GM20431 (cell line): ENCODE data around the gene JAML.

Experiments
- in situ Hi-C: fragments of 300-500 bp; cut with MseI, MboI; formaldehyde crosslinking; loops from one replicate; pipeline ENCODE4 v1.15.0; 2020; ENCODE audit warnings: low sequenced_read_pairs; ENCODE audit not compliant: unreplicated experiment

Gene JAML

DNA sequence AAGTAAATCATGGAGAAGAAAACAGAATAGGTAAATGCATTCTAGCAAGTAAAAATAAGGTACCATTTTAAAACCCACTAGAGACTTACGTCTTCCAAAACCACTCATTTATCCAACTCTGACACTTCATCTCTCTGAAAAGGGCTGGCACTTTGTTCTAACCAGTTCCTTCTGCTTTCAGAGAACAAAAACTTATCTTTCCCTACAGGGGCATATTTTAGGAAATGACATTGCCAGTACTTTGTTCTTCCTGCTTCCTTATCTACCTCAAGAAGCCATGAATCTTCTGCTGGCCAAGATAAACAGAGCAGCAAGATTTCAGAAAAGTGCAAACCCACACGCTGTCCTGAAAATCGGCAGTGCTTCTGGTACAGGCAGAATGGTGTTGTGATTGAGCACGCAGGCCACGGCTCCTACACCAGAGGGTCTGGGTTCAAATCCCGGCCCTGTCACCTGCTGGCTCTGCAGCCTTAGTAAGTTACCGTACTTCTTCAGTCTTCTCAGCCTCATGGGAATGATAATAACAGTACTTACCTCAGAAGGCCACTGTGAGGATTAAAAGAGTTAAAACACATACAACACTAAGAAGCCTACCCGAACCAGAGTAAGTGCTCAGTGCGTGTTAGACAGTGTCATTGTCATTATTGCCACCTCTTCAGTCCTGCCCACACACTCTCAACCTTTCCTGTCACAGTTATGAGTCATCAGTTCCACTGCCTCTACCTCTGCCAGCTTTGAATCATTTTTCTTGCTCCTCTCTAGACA, 16.4 kb upstream of the JAML start:
- in situ Hi-C loops: no loop called here

DNA sequence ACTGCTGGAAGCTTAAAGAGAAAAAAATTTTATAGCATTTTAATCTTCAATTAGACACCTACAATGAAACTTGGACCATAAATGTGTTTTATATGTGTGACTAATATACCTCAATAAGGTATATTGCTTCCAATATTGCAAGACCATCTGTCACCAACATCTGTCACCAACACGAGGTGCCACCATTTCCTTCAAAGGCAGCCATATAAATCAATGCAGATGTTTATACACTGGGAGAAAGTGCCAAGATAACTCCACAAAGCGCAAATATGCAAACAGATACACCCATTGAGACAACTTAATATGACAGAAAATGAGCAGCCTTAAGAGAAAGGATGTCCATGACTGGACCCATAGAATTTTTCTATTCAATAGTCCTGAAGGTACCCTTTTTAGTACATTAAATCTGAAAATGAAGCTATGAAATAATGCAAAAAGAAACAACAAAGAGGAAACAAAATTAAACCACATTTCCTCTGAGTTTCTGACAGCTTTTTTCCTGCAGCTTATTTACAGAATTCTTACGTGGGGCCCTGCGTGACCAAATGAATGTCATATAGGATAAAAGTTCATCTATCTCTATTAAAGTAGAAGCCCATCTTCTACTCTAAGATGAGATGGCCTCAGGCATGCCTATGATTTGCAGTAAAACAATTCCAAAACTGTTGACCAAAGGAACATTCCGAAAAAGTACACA, 14.8 kb upstream of the JAML start:
- in situ Hi-C loops: no loop called here

DNA sequence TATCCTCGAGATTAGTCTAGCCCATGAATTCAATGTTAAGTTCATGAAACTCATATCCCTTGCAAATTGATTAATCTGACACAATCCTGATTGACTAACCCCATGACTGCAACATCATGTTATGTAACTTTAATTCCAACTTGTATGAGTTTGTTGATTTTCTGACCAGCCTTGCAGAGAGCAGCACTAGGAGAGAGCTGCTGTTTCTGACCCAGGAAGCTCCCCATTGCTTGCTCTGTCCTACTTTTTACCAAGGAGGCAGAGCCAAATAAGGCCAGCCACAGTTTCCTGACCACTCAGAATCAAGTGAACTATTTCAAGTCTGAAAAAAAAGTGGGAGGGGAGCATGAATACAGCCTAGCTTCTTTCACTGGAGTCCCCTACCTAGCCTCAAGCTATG, 14.1 kb upstream of the JAML start:
- in situ Hi-C loops: no loop called here

DNA sequence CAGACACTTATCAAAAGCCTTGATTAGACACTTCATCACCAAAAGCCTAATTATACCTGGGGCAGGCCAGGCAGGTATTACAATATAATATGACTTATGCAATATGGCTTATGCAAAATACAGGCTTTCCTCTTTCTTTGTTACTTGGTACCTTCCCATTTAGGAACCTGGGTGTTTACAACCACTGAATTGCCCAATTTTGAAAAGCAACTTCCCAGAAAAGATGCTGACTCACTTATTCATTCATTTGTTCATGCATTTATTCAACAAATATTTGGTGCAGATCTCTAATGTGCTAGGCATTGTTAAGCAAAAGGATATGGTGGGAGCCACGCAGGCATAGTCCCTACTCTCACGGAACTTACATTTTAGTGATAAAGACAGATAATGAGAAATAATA, 13.6 kb upstream of the JAML start:
- in situ Hi-C loops: no loop called here

DNA sequence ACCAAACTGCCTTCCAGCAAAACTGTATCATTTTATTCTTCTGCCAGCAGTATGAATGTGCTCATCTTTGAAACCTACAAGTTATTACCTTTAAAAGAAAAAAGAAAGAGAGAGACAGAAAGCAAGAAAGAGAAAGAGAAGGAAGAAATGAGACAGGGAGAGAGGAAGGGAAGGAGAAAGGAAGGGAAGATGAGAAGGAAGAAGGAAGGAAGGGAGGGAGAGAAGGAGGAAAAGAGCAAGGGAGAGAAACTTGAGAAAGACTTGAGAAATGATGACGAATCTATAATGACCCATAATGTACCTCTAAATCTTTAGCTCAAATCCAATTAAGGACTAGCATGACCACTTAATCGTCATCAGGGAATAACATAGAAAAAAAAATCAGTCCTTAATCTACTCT, 11.4 kb upstream of the JAML start:
- in situ Hi-C loops: no loop called here

DNA sequence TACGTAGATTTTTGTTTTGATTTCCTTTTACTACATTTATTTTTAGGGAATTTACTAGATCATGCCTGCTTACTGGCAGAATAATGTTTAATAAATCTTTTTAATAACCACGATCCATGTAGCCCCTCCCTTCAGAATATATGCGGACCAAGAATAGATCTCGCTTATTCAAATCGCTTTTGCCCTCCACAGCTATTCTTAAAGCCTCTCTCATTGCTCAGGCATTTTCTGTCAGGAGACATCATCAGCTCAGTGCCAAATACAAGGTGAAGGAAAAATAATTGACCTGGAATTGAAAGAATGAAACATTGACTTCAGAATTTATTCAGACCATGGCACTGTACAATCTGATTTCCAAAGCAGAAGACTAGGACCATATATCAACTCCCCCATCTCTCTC, 10.0 kb upstream of the JAML start:
- in situ Hi-C loops: no loop called here

DNA sequence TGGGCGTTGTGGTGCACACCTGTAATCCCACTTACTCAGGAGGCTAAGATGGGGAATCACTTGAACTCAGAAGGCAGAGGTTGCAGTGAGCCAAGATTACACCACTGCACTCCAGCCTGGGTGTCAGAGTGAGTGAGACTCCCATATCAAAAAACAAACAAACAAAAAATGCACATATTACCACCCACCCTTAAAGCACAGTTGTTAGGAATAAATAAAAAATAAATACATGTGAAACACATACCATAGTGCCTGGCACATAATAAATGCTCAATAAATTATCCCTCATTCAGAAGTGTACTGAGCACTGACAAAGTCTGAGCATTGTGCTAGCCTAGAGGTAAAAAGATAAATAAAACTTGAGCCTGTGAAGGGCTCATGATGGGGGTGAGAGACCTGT, 9.0 kb upstream of the JAML start:
- in situ Hi-C loops: no loop called here

DNA sequence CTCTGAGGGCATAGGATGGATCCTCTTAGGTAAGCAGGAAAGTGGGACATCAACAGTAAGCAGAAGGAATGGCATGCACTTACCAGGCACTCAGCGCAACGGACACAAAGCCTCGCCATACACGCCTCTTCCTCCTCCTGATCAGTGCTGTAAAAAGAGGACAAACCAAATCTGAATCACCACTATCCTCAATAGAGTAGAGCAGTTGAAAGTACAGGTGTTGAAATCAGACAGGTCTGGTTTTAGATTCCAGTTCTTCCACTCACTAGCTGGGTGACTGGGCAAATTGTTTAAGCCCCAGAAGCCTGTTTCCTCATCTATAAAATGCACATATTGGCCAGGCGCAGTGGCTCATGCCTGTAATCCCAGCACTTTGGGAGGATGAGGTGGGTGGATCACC, 8.6 kb upstream of the JAML start:
- in situ Hi-C loops: no loop called here

DNA sequence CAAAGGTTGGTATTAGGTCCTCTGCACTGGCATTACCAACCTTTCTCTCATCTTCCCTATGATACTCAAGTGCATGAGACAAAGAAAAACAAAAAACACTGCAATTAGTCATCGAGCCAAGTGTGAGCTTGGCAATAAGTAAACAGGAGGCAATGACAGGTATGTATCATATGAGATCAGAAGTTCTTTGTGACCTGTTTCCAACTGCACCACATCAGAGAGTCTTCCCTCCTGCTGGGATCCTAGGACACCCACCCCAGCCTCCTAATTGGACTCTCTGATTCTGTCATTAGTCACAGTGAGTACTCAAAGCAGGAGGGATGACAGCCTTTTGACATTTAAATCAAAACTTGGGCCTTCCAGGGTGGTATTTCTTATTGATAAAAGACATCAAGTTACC, 7.8 kb upstream of the JAML start:
- in situ Hi-C loops: no loop called here

DNA sequence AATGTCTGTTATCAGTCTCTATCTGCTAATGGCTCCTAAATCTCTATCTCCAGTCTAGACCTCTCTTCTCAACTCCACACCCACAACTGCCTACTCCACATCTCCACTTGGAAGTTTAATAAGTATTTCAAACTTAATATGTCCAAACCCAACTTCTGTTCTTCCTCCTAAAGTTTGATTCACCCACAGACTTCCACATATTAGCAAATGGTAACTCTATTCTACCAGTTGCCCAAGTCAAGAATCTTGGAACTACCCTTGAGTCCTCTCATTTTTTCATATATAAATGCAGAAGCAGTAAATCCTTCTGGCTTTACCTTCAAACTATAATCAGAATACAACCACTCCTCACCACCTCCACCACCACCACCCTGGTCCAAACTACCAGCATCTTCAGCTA, 6.7 kb upstream of the JAML start:
- in situ Hi-C loops: no loop called here

DNA sequence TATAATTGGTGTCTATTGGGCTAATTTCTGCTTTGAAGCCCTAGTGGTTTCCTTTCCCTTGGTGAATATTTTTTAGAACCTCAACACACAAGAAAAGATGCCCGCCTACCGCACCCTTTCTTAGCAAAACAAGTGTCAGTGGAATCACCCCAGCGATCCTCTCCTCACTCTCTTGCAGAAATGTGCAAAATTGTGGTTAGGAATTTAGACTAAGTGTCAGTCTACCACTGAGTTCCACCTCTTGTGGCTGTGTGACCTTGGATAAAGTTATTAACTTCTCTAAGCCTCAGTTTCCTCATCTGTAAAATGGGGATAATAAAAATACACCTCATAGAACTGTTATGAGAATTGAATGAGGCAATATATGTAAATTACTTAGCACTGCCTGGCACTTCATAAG, 5.3 kb upstream of the JAML start:
- in situ Hi-C loops: no loop called here

DNA sequence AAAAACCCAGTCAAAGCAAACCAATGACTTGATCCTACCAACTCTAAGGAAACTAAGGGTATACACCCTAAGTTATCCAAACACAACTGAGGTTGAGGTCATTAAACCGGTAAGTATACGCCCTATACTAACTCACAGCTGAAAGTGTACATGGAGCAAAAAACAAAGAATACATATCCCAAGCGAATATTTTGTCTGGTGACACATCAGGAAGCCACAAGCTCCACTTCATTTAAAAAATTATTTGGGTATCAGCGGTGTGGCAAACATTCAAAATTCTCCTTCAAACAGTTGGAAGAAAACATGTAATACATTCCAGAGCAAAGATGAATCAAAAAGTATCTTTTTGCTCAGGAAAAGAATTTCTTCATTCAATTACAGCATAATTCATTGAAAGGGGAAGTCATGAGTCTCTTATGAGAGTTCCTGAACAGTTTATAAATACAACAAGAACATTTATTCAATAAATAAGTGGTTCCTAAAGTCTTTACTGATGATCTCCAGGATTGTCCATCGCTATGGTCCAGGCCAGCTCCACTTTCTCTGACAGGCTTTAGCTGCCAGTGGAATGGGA, 4.5 kb upstream of the JAML start:
- in situ Hi-C loops: no loop called here

DNA sequence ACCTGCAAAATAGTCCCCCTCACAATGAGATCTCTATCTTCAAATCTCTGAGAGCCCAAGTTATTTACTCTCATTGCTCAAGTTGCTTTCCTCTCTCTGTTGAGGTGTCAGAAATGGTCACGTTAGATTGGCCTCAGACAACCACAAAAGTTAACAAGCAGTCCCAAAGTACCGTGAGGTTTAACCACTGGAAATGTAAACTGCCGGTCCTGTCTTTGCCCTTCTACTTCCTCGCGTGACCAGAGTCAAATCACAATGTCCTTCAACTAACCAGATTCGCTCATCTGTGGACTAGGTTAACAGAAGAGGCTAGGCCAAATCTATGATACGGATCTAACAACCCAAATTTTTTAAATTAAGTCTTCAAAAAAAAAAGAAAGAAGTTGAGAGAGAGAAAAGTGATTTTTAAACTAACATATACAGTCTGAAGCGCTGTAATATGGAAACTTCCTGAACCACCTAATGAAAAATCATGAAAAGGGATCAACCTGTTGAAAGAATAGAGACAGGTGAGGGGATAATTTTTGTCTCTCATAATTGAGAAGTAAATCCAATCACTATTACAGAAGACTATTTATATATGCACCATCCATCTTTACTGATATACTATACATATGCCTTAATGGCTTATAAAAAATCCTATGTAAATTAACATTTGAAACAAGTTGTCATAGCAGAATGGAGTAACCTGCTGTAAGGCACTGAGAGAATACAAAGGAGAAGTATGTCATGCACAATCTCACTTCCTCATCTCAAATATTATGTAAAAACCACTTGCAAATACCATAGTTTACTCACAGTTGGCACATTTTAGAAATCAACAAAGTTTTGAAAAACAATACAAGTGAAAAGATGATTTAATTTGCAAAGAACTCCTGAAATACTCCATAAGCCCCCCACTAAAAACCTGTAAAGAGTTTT, 3.3 kb upstream of the JAML start:
- in situ Hi-C loops: no loop called here

DNA sequence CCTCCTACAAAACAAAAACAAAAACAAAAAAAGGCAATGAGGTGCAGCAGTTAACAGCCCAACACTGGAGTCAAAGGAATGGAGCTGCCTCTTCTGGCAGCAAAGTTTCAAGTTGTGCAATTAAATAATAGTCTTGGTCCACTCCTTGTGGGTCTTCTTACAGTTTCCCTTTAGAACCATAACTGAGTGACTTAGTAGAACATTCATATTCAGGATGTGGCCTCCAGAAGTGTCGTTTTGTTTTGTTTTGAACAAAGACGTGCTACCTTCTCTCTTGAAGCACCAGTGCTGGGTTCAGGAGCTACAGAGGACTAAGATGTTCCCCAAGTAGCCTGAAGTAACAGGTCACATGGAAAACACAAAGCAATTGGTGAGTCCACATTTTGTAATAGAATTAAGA, 2.0 kb upstream of the JAML start:
- in situ Hi-C loops: no loop called here

DNA sequence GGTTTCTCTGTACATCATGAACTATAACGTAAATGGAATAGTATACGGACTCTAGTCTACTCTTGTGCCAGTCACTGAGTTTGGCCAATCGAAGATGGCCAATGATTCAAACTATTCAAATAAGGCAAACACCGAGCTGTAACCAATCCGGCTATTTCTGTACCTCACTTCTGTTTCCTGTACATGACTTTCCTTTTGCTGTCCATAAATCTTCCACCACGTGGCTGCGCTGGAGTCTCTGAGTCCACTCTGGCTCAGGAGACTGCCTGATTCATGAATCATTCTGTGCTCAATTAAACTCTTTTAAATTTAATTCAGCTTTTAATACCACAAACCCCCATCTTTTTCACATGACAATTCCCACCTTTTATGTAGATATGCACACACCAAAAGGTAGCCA, 1.5 kb upstream of the JAML start:
- in situ Hi-C loops: no loop called here

DNA sequence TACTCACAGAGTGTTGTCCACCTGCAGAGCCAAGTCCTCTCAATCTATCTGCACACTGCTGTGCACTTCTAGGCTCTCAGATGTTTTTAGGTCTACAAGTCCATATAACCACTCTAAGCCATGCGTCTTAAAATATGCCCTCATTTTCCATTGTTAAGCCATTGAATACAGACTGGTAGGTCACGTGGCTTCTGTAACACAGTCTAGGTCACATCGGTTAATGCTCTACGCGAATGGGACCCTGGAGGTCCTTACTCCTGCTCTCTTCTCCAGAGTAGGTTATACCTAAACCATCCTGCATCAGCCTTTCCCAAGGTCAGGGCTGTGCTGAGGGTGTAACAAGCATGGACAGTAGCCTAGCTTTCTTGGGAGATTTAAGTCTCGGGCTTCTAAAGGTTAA, 819 bp downstream of the JAML start:
- in situ Hi-C loops: no loop called here

DNA sequence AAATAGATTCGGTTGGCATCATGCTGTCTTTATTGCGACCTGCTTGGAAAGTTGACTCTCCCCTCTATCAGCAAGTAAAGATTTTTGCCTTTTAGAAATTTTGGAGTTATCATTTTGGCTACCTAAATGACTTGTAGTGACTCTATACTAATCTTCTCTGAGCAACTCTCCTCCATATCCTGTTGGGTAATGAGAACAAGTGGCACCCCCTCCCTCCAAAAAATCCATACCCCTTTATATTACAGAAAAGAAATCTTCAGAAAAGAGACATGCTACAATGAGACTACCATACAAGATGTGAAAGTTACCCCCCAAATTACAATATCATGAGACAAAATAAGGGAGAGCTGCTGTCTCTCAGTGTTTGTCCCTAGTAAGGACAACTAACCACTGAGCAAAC, 1.2 kb downstream of the JAML start:
- in situ Hi-C loops: no loop called here

DNA sequence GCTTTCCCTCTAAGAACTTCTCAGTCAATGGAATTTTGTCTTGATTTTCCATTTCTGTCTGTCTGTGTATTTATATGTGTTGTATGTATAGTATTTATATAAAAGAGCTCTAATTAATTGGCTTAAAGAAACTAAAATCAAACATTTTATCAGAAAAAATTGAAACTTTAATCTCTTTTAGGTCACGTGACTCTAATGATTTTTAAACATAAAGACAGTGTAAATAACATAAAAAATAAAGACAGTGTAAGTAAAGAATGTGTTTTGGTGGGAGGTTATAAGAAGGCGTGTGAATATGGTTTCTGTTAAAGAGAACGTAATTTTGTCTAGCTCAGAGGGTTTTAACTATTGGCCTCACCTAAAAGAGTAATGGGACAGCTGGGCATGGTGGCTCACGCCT, 2.4 kb downstream of the JAML start:
- in situ Hi-C loops: no loop called here

DNA sequence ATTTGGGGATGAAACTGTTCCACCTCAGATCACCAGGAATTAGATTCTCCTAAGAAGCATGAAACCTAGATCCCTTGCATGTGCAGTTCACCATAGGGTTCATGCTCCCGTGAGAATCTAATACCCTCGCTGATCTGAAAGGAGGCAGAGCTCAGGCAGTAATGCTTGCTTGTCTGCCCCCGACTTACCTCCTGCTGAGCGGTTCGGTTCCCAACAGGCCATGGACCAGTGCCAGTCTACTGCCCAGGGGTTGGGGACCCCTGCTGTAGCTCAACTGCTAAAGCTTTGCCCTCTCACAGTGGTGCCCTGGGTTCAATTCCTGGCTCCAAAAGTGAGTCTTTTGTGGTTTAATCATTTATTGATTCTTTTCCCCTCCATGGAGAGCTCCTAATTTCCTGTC, 3.4 kb downstream of the JAML start:
- in situ Hi-C loops: no loop called here

DNA sequence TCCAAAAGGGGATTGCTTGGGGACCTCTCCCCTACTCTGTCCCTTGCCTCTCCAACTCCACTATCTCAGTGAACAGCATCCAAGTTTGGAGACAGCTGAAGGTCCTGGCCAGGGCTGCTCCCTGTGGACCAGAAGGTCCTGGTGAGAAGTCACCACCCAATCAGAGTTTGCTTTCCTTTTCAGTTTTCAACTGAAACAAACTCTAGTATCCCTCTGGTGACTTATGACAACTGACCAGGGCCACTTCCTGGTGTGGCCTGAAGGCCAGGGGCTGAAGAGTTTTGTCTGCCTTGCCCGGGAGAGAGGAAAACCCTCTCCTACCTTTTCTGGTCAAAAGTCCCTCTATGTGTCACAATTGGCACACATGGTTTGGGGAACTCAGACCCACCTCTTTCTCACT, 5.1 kb downstream of the JAML start:
- in situ Hi-C loops: no loop called here

DNA sequence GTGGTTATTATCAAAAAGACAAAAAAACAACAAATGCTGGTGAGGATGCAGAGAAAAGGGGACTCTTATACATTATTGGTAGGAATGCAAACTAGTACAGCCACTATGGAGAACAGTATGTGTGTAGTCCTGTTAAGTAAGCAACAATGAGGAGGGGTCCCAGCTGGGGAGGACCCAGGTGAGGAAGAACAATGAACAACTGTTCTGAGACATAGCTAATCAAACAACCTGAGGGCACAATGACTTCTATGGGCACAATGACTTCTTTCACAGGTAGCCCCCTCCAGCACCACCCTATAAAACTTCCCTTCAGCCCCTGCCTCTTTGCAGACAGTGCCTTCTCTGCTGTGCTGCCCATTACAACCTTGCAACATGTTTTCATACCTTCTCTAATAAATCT, 5.6 kb downstream of the JAML start:
- in situ Hi-C loops: no loop called here
